Spleen (tissue), 11 donors: ENCODE measurements around the gene VDAC1. TPM values are rescaled to one million over a fixed set of nuclear protein-coding genes. Genes with fewer than 3 reads are reported as not detected.

Experiments
- DNase-seq: peaks from one replicate; pipeline ENCODE4 v3.0.0-alpha.2; 2020
- H3K27ac ChIP-seq, 8 donors: fragments of 200-600 bp; sonication (generic) in 7 of 8; 1 replicate in 4 of 8; 2 replicates in 4 of 8; pipeline versions ENCODE4 v1.5.0 to v1.8.0; 2016 to 2021; ENCODE audit warnings: inconsistent platforms in 4 of 8, mild to moderate bottlenecking in 4 of 8, moderate library complexity in 1 of 8
- H3K27me3 ChIP-seq, 7 donors: fragments of 200-600 bp; sonication (generic) in 6 of 7; replicated peaks in 1 of 7; 1 replicate in 4 of 7; 2 replicates in 3 of 7; pipeline versions ENCODE4 v1.5.0 to v1.8.0; 2016 to 2021; ENCODE audit warnings: inconsistent platforms in 3 of 7, mild to moderate bottlenecking in 1 of 7
- H3K36me3 ChIP-seq, 6 donors: fragments of 200-600 bp; sonication (generic) in 5 of 6; 1 replicate in 4 of 6; 2 replicates in 2 of 6; pipeline versions ENCODE4 v1.5.0 to v1.8.0; 2016 to 2021; ENCODE audit warnings: inconsistent platforms in 2 of 6
- H3K4me1 ChIP-seq, 6 donors: fragments of 200-600 bp; sonication (generic) in 5 of 6; 1 replicate in 3 of 6; 2 replicates in 3 of 6; pipeline versions ENCODE4 v1.5.0 to v1.8.0; 2016 to 2021; ENCODE audit warnings: inconsistent platforms in 3 of 6
- H3K4me3 ChIP-seq, 8 donors: fragments of 200-600 bp; sonication (generic) in 7 of 8; 1 replicate in 4 of 8; 2 replicates in 4 of 8; pipeline versions ENCODE4 v1.5.0 to v1.8.0; 2016 to 2021; ENCODE audit warnings: inconsistent platforms in 4 of 8, mild to moderate bottlenecking in 4 of 8, moderate library complexity in 2 of 8
- H3K9me3 ChIP-seq, 8 donors: fragments of 200-600 bp; sonication (generic) in 7 of 8; 1 replicate in 4 of 8; 2 replicates in 4 of 8; pipeline versions ENCODE4 v1.5.0 to v1.8.0; 2016 to 2021; ENCODE audit warnings: inconsistent platforms in 4 of 8
- POLR2A ChIP-seq, 3 donors: fragments of 450-650 bp; IDR thresholded peaks; one replicate each; pipeline ENCODE4 v1.5.1; 2017; ENCODE audit warnings: antibody characterized with exemption in 3 of 3, mild to moderate bottlenecking in 1 of 3
- POLR2AphosphoS5 ChIP-seq, 3 donors: sonication (generic); formaldehyde crosslinking; IDR thresholded peaks; one replicate each; pipeline ENCODE4 v1.5.1; 2017; ENCODE audit warnings: antibody characterized with exemption in 3 of 3
- WGBS, 5 donors: extraction: QIAGEN DNeasy Blood & Tissue Kit in 3 of 5; methylation state at CpG; one replicate each; pipeline versions ENCODE4 v1.1.5 to v1.1.7; 2013 to 2018; 5-methylcytosine and 5-hydroxymethylcytosine counted together
- intact Hi-C: fragments of 100-400 bp; cut with DNase I; formaldehyde crosslinking; loops from one replicate; pipeline ENCODE4 v1.15.0; 2023; ENCODE audit warnings: low total_unique reads
- polyA plus RNA-seq, 3 donors: library from polyadenylated mRNA; stranded (reverse); fragments of 200-250 nt; gene quantifications; one replicate each; pipeline ENCODE4 v1.2.1, GENCODE V29; 2013
- total RNA-seq, 7 donors: library from RNA; depleted of rRNA in 3 of 7; stranded (reverse); fragments of >200 nt in 3 of 7; fragmentation: NEBNext Ultra II Directional in 4 of 7; extraction: Animal tissue kit (Norgen Biotek cat#: 25700) in 4 of 7; gene quantifications; one replicate each; pipeline versions ENCODE4 v1.1.0 to v1.2.1, GENCODE V29; 2016 to 2021
- TF ChIP-seq, protein P1 (sequence below), 11 experiments: fragments of 200-600 bp in 7 of 11; fragments of 450-650 bp in 4 of 11; sonication (generic) in 4 of 11; IDR thresholded peaks in 8 of 11; conservative IDR thresholded peaks in 3 of 11; 1 replicate in 7 of 11; 2 replicates in 4 of 11; pipeline versions ENCODE4 v1.4.0 to v1.8.0; 2016 to 2021; ENCODE audit warnings: antibody characterized with exemption in 11 of 11, inconsistent platforms in 4 of 11, mild to moderate bottlenecking in 1 of 11
- donor health status: healthy with polysubstance abuse.
- donor health status: DM: no; HTN: no; CAD: no; lungs with moderate emphysema.
- donor health status: DM: no; HTN: no; CAD: no.
- donor health status: Bipolar disorder and iron deficiency.
- donor health status: healthy.
- donor health status: DM: no; HTN: no; CAD: no.
- donor health status: DM: yes; HTN: yes; CAD: no.

VDAC1 gene
- total and polyA plus RNA-seq, 10 donors = 53.3 to 100 (median 84.7) TPM

DNA sequence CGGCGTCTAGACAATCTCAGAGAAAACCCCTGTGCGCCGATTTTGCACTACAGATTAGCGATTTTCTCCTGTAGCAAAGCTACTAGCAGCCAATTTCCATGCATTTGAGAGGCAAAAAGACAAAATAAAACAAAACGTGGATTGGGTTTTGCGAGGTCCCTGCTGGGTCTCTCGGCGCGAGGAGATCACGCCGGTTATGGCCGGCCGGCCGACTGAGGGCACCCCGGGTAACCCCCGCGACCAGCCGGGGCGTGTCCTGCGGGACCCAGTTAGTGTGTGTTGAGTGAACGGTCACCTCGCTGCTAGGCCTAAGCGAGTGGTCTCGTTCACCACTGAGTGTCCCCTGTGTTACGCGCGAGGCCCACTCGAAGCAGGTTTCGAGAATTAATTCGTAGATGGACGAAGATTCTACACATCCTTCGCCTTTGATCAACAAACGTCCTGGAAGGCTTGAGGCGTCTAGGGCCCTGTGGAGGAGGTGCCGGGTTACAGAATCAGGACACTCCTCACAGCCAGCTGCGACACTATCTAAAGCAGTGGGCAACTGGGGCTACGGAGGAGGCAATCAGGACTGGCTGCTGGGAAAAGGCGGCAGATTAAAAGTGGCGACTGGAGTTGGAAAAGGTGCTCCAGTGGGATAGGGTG, 764 bp upstream of the VDAC1 start:
- peak overlapping the region; percentile 94 to 99 (median 97) for H3K27ac ChIP-seq
- peaks cover 23 to 50% (median 39%) of the 10 kb centered on the region in 6 donors for H3K4me1 ChIP-seq
- TF ChIP-seq POLR2AphosphoS5 (IDR thresholded peaks at IDR 0.05) (no peak), POLR2A (IDR thresholded peaks at IDR 0.05) (no peak)
- TF ChIP-seq, protein P1, sequence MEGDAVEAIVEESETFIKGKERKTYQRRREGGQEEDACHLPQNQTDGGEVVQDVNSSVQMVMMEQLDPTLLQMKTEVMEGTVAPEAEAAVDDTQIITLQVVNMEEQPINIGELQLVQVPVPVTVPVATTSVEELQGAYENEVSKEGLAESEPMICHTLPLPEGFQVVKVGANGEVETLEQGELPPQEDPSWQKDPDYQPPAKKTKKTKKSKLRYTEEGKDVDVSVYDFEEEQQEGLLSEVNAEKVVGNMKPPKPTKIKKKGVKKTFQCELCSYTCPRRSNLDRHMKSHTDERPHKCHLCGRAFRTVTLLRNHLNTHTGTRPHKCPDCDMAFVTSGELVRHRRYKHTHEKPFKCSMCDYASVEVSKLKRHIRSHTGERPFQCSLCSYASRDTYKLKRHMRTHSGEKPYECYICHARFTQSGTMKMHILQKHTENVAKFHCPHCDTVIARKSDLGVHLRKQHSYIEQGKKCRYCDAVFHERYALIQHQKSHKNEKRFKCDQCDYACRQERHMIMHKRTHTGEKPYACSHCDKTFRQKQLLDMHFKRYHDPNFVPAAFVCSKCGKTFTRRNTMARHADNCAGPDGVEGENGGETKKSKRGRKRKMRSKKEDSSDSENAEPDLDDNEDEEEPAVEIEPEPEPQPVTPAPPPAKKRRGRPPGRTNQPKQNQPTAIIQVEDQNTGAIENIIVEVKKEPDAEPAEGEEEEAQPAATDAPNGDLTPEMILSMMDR (IDR thresholded peaks at IDR 0.05 in 8 of 11, conservative IDR thresholded peaks at IDR 0.05 in 3 of 11) = peak in 1 of 11 experiments; percentile 4
- peak; percentile 86 for DNase-seq
- H3K4me3 ChIP-seq = peak overlapping the region; percentile 42 to 94 (median 90)
- intact Hi-C loops = no loop called here
- H3K36me3 ChIP-seq = peaks cover 0 to 14% (median 2%) of the 10 kb centered on the region in 6 donors
- no peaks in the 10 kb centered on the region for H3K27me3 ChIP-seq
- H3K9me3 ChIP-seq = no peaks in the 10 kb centered on the region
- WGBS, 5 donors = 24 to 27% (median 27%) methylated on average over 40 of the region's 40 CpGs

DNA sequence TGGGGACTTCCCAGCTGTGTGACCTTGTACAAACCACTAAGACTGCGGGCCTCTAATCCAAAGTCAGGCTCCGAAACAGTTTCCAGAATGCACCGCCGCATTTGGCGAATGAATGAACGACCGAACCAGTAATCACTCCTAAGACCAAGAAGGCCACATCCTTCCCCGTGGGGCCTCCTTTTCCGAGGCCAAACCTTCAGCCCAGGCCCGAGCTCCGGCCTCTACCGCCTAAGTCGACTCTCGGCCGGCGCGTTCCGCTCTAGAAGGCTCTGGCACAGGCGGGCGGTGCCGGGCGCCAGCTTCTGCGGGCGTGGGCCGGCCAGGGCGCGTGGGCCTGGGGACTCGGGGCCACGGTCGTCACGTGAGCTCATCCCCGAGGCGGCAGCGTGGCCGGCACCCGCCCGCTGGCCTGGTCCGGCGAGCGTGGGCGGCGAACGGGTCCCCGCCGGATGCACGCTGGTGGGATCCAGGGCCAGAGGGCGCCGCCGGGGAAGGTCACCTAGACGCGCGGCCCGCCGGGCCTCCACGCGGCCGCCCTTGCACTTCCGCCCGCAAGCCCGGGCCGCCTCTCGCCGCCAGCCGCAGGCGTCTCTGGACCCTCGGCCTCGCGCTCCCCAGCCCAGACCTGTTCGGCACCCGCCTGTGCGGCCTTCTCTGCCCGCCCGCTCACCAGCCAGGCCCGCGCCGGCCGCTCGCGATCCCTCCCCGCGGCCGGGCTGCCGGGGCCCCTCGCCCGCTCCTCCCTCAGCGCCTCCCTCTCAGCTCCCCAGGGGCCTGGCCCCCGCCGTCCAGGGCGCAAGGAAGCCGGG, 754 bp downstream of the VDAC1 start:
- peaks cover 23 to 66% (median 51%) of the 10 kb centered on the region in 6 donors for H3K4me1 ChIP-seq
- H3K36me3 ChIP-seq = peaks cover 0 to 18% (median 2%) of the 10 kb centered on the region in 6 donors
- DNase-seq = peak; percentile 95
- H3K9me3 ChIP-seq = no peaks in the 10 kb centered on the region
- peak overlapping the region; percentile 94 to 99 (median 97) for H3K27ac ChIP-seq
- intact Hi-C loops = no loop called here
- H3K4me3 ChIP-seq = peak overlapping the region; percentile 42 to 94 (median 90)
- TF ChIP-seq POLR2AphosphoS5 (IDR thresholded peaks at IDR 0.05) = peak in 2 of 3 donors; percentile 10 to 44
- TF ChIP-seq, protein P1 (IDR thresholded peaks at IDR 0.05 in 8 of 11, conservative IDR thresholded peaks at IDR 0.05 in 3 of 11) = no peak
- H3K27me3 ChIP-seq = no peaks in the 10 kb centered on the region
- WGBS, 5 donors = 0% methylated on average over 11 to 90 of the region's 90 CpGs

GRCh38 chr5:134003064-134003816, 1.5 kb downstream of the VDAC1 start:
- no peaks in the 10 kb centered on the region for H3K9me3 ChIP-seq
- peaks cover 23 to 73% (median 55%) of the 10 kb centered on the region in 6 donors for H3K4me1 ChIP-seq
- no peaks in the 10 kb centered on the region for H3K27me3 ChIP-seq
- peaks cover 0 to 18% (median 2%) of the 10 kb centered on the region in 6 donors for H3K36me3 ChIP-seq
- TF ChIP-seq, protein P1 (IDR thresholded peaks at IDR 0.05 in 8 of 11, conservative IDR thresholded peaks at IDR 0.05 in 3 of 11) = no peak
- TF ChIP-seq POLR2A (IDR thresholded peaks at IDR 0.05) (no peak), POLR2AphosphoS5 (IDR thresholded peaks at IDR 0.05) (no peak)
- peak overlapping the region; percentile 42 to 94 (median 90) for H3K4me3 ChIP-seq
- intact Hi-C loops = no loop called here
- peak; percentile 66 for DNase-seq
- 20 to 29% (median 23%) methylated on average over 11 of the region's 11 CpGs for WGBS, 5 donors
- H3K27ac ChIP-seq = peak overlapping the region; percentile 94 to 99 (median 97)
